ENCODE data around the gene TIMM17B. TPM values are rescaled to one million over a fixed set of nuclear protein-coding genes. Genes with fewer than 3 reads are reported as not detected.

The TIMM17B gene
- total RNA-seq (ENCODE audit: unreplicated experiment): 70.6 TPM
- long read RNA-seq, partial matches to known transcripts: 60 of 63 reads
- long read RNA-seq, other reads (novel, unspliced or antisense): 2 of 63 reads

GRCh38 chrX:48897625-48898306, at the start of gene TIMM17B, which contains the start of gene PQBP1:
TIMM17B (minus strand) TSS chrX:48897768; CDS start chrX:48897749, 19 bp downstream.
PQBP1 (plus strand) TSS chrX:48897930; CDS start chrX:48898510, 580 bp downstream.
- H3K9me3 Mint-ChIP-seq (ENCODE audit: unreplicated experiment): no peaks in the 10 kb centered on the region
- peaks cover 6% of the 10 kb centered on the region for H3K27me3 Mint-ChIP-seq (ENCODE audit: unreplicated experiment)
- peaks cover 6% of the 10 kb centered on the region for H3K4me1 Mint-ChIP-seq (ENCODE audit: unreplicated experiment)
- H3K36me3 Mint-ChIP-seq (ENCODE audit: low read depth, unreplicated experiment): peaks cover 17% of the 10 kb centered on the region
- peak within 1 kb of the TSS; percentile 95 for H3K27ac Mint-ChIP-seq (ENCODE audit: unreplicated experiment)
- peak; percentile 77 for DNase-seq (ENCODE audit: low spot score)
- TF ChIP-seq CTCF (IDR thresholded peaks at IDR 0.05; ENCODE audit: unreplicated experiment): no peak
- H3K4me3 Mint-ChIP-seq (ENCODE audit: unreplicated experiment): peak within 1 kb of the TSS; percentile 96

GRCh38 chrX:48945517-48946348, 48.2 kb upstream of the TIMM17B start:
- Mint-ChIP-seq H3K9me3 (ENCODE audit: unreplicated experiment) (no peaks in the 10 kb centered on the region), H3K27ac (ENCODE audit: unreplicated experiment) (no peak overlapping the region), H3K27me3 (ENCODE audit: unreplicated experiment) (peaks cover 6% of the 10 kb centered on the region), H3K4me1 (ENCODE audit: unreplicated experiment) (peaks cover 8% of the 10 kb centered on the region), H3K4me3 (ENCODE audit: unreplicated experiment) (no peak overlapping the region), H3K36me3 (ENCODE audit: low read depth, unreplicated experiment) (peaks cover 13% of the 10 kb centered on the region)
- no peak for TF ChIP-seq CTCF (IDR thresholded peaks at IDR 0.05; ENCODE audit: unreplicated experiment)
- peak; percentile 40 for DNase-seq (ENCODE audit: low spot score)

GRCh38 chrX:48942895-48943294, 45.3 kb upstream of the TIMM17B start:
- no peak for DNase-seq (ENCODE audit: low spot score)
- peaks cover 6% of the 10 kb centered on the region for H3K27me3 Mint-ChIP-seq (ENCODE audit: unreplicated experiment)
- no peaks in the 10 kb centered on the region for H3K9me3 Mint-ChIP-seq (ENCODE audit: unreplicated experiment)
- no peak overlapping the region for H3K4me3 Mint-ChIP-seq (ENCODE audit: unreplicated experiment)
- no peak for TF ChIP-seq CTCF (IDR thresholded peaks at IDR 0.05; ENCODE audit: unreplicated experiment)
- H3K4me1 Mint-ChIP-seq (ENCODE audit: unreplicated experiment): peaks cover 8% of the 10 kb centered on the region
- H3K36me3 Mint-ChIP-seq (ENCODE audit: low read depth, unreplicated experiment): peaks cover 20% of the 10 kb centered on the region
- no peak overlapping the region for H3K27ac Mint-ChIP-seq (ENCODE audit: unreplicated experiment)

- no peak overlapping the region for H3K4me3 Mint-ChIP-seq (ENCODE audit: unreplicated experiment)
- peaks cover 20% of the 10 kb centered on the region for H3K36me3 Mint-ChIP-seq (ENCODE audit: low read depth, unreplicated experiment)
- DNase-seq (ENCODE audit: low spot score): no peak
- no peak overlapping the region for H3K27ac Mint-ChIP-seq (ENCODE audit: unreplicated experiment)
- peaks cover 4% of the 10 kb centered on the region for H3K27me3 Mint-ChIP-seq (ENCODE audit: unreplicated experiment)
- no peak for TF ChIP-seq CTCF (IDR thresholded peaks at IDR 0.05; ENCODE audit: unreplicated experiment)
- no peaks in the 10 kb centered on the region for H3K9me3 Mint-ChIP-seq (ENCODE audit: unreplicated experiment)
- H3K4me1 Mint-ChIP-seq (ENCODE audit: unreplicated experiment): peaks cover 8% of the 10 kb centered on the region
These were observed 42.9 kb upstream of the TIMM17B start for GRCh38 chrX:48940404-48940955.
